Activated CD4-positive, alpha-beta T cell treated with anti-CD3 and anti-CD28 coated beads, Interleukin-10, Interleukin-2, amounts not matched to agents 100 ng/mL and 50 ng/mL, durations not matched to agents 16 hours and 8 hours (primary cell): Measurements from ENCODE around the gene ABCA6.

ENCODE experiments used
- DNase-seq: peaks from one replicate; pipeline ENCODE4 v3.0.0-alpha.2; 2020

Gene ABCA6

GRCh38 chr17:69046121-69046807 is 95.4 kb downstream of the ABCA6 start:
- DNase-seq: no peak

- DNase-seq: no peak
Measured at GRCh38 chr17:69045646-69046045, 96.0 kb downstream of the ABCA6 start.

GRCh38 chr17:69044371-69044770 is 97.3 kb downstream of the ABCA6 start:
- DNase-seq: no peak

GRCh38 chr17:69043098-69043734 is 98.5 kb downstream of the ABCA6 start:
- DNase-seq: no peak

GRCh38 chr17:69042308-69042707 is 99.4 kb downstream of the ABCA6 start:
- DNase-seq: no peak

GRCh38 chr17:69031839-69032238 is 109.9 kb downstream of the ABCA6 start:
- DNase-seq: no peak

GRCh38 chr17:69030169-69030568 is 111.5 kb downstream of the ABCA6 start:
- DNase-seq: no peak
